GM12878 (cell line): ENCODE results near the gene GNAL. TPM values are rescaled to one million over a fixed set of nuclear protein-coding genes. Genes with fewer than 3 reads are reported as not detected.

Experiments used
- ATAC-seq: fragments of 200-7000 bp; cut with Tn5 transposase; 3 replicates; pipeline ENCODE4 v1.9.1; 2020; ENCODE audit warnings: mild to moderate bottlenecking, moderate library complexity
- BruUV-seq: library from RNA; stranded (reverse); fragments of 400-500 nt; replicated peaks from 2 replicates; lab custom pipeline; 2021; lab: Mats Ljungman, UMichigan
- CTCF ChIA-PET: fragments of 300-600 bp; sonication (Branson Sonifier 250); formaldehyde crosslinking; extraction: SDS; loops from one replicate; lab custom pipeline; 2021; ENCODE audit warnings: inconsistent platforms; lab: Yijun Ruan, JAX
- POLR2A ChIA-PET: fragments of 350-600 bp; formaldehyde crosslinking; extraction: SDS; loops from one replicate; lab custom pipeline; 2021; ENCODE audit warnings: inconsistent platforms; lab: Charles Lee
- RAD21 ChIA-PET: fragments of 300-600 bp; sonication (Branson Sonifier 250); formaldehyde crosslinking; loops from one replicate; lab custom pipeline; 2023; ENCODE audit warnings: antibody characterized with exemption; ENCODE audit not compliant: unreplicated experiment; lab: Charles Lee
- SMC1A ChIA-PET: fragments of 300-600 bp; sonication (Branson Sonifier 250); formaldehyde crosslinking; loops from one replicate; lab custom pipeline; 2023; ENCODE audit not compliant: unreplicated experiment, uncharacterized antibody; lab: Charles Lee
- DNase-seq: peaks from one replicate; pipeline ENCODE4 v3.0.0-alpha.2; 2011; ENCODE audit warnings: low read depth, low spot score
- FAIRE-seq: peaks from 3 replicates; lab custom pipeline; 2011; peaks lifted over from hg19 to GRCh38; lab: Jason Lieb, UNC
- H2AFZ ChIP-seq: 2 replicates; pipeline ENCODE4 v1.6.0; 2011; ENCODE audit warnings: low read depth, low read length, control low read depth; ENCODE audit not compliant: control insufficient read depth
- H3K27ac ChIP-seq: 2 replicates; pipeline ENCODE4 v1.5.1; 2011; ENCODE audit warnings: control low read depth; ENCODE audit not compliant: control insufficient read depth, insufficient read depth
- H3K27me3 ChIP-seq, 2 experiments: replicated peaks in 1 of 2; 2 replicates each; pipeline versions ENCODE4 v1.6.0 to v1.6.1; 2011; ENCODE audit warnings: low read length in 1 of 2; ENCODE audit not compliant: control insufficient read depth in 2 of 2, insufficient read depth in 2 of 2
- H3K36me3 ChIP-seq, 2 experiments: 2 replicates each; pipeline ENCODE4 v1.5.1; 2011; ENCODE audit warnings: low read length in 1 of 2; ENCODE audit not compliant: control insufficient read depth in 2 of 2, insufficient read depth in 2 of 2
- H3K4me1 ChIP-seq: 2 replicates; pipeline ENCODE4 v1.6.1; 2011; ENCODE audit warnings: mild to moderate bottlenecking, low read length, moderate library complexity, mixed read lengths; ENCODE audit not compliant: control insufficient read depth, insufficient read depth
- H3K4me2 ChIP-seq: 2 replicates; pipeline ENCODE4 v1.6.0; 2011; ENCODE audit warnings: control low read depth; ENCODE audit not compliant: control insufficient read depth, insufficient read depth
- H3K4me3 ChIP-seq: fragments of 200-600 bp; sonication (generic); 2 replicates; pipeline ENCODE4 v1.5.1; 2016
- H3K79me2 ChIP-seq: 2 replicates; pipeline ENCODE4 v1.6.0; 2011; ENCODE audit warnings: low read length; ENCODE audit not compliant: control insufficient read depth, insufficient read depth
- H3K9ac ChIP-seq: 2 replicates; pipeline ENCODE4 v1.8.0; 2011; ENCODE audit warnings: low read length, control low read depth, mixed read lengths; ENCODE audit not compliant: control insufficient read depth, insufficient read depth
- H3K9me3 ChIP-seq: replicated peaks from 3 replicates; pipeline ENCODE4 v1.5.1; 2011; ENCODE audit warnings: mild to moderate bottlenecking, low read length; ENCODE audit not compliant: control insufficient read depth, insufficient read depth
- H4K20me1 ChIP-seq: 2 replicates; pipeline ENCODE4 v1.6.0; 2011; ENCODE audit not compliant: control insufficient read depth, insufficient read depth
- FOS ChIP-seq: IDR thresholded peaks from 3 replicates; pipeline ENCODE4 v1.6.1; 2011; ENCODE audit warnings: borderline replicate concordance; ENCODE audit not compliant: insufficient read length; ENCODE audit errors: extremely low read depth
- IRF4 ChIP-seq: IDR thresholded peaks from 2 replicates; pipeline ENCODE4 v1.6.1; 2011; ENCODE audit warnings: low read depth, low read length
- KAT2A ChIP-seq: conservative IDR thresholded peaks from 2 replicates; pipeline ENCODE4 v1.6.1; 2011; ENCODE audit warnings: low read depth, low read length; ENCODE audit not compliant: control insufficient read depth
- MEF2A ChIP-seq: IDR thresholded peaks from 2 replicates; pipeline ENCODE4 v1.6.1; 2011; ENCODE audit warnings: low read depth, mild to moderate bottlenecking, low read length, moderate library complexity; ENCODE audit not compliant: insufficient read depth
- MXI1 ChIP-seq: fragments of 150-350 bp; IDR thresholded peaks from 2 replicates; pipeline ENCODE4 v1.6.1; 2011; ENCODE audit warnings: low read depth, mild to moderate bottlenecking, inconsistent platforms, low read length, improper control_type of control experiment
- PBX3 ChIP-seq: IDR thresholded peaks from 2 replicates; pipeline ENCODE4 v1.6.1; 2011; ENCODE audit warnings: mild to moderate bottlenecking, low read depth, low read length, moderate library complexity; ENCODE audit not compliant: insufficient replicate concordance
- RBBP5 ChIP-seq: fragments of 200-600 bp; sonication (generic); conservative IDR thresholded peaks from 2 replicates; pipeline ENCODE4 v1.6.1; 2016
- SREBF1 ChIP-seq: IDR thresholded peaks from 2 replicates; pipeline ENCODE4 v1.6.1; 2012; ENCODE audit warnings: mild to moderate bottlenecking, low read length
- STAT1 ChIP-seq: fragments of 450-650 bp; conservative IDR thresholded peaks from 2 replicates; pipeline ENCODE4 v1.6.1; 2014; ENCODE audit warnings: antibody characterized with exemption, mild to moderate bottlenecking
- TBL1XR1 ChIP-seq: IDR thresholded peaks from 2 replicates; pipeline ENCODE4 v1.6.1; 2012; ENCODE audit warnings: low read depth, low read length, improper control_type of control experiment
- USF2 ChIP-seq: IDR thresholded peaks from 2 replicates; pipeline ENCODE4 v1.6.1; 2011; ENCODE audit warnings: low read depth, low read length, improper control_type of control experiment, borderline replicate concordance
- ZBTB11 ChIP-seq: fragments of 450-650 bp; formaldehyde crosslinking; IDR thresholded peaks from 2 replicates; pipeline ENCODE4 v1.5.0; 2022; ENCODE audit warnings: mild to moderate bottlenecking, missing genetic modification characterization
- WGBS: methylation state at CpG from one replicate; pipeline ENCODE4 v1.1.6; 2016; ENCODE audit warnings: low lambda C conversion rate; ENCODE audit not compliant: insufficient replicate concordance, insufficient coverage; ENCODE audit errors: missing lambda C conversion rate; 5-methylcytosine and 5-hydroxymethylcytosine counted together
- in situ Hi-C: fragments of 300-500 bp; cut with MboI; formaldehyde crosslinking; loops from 9 replicates; pipeline ENCODE4 v1.14.3; 2018; ENCODE audit warnings: mixed read lengths
- intact Hi-C: fragments of 100-400 bp; cut with micrococcal nuclease; formaldehyde crosslinking; loops from one replicate; pipeline ENCODE4 v1.14.2; 2022; ENCODE audit not compliant: unreplicated experiment
- polyA plus RNA-seq, 11 experiments: library from polyadenylated mRNA; depleted of rRNA in 4 of 11; unstranded in 6 of 11; stranded (reverse) in 5 of 11; fragments of >200 nt; fragmentation: Nextera tagmentation in 4 of 11; fragmentation: Illumina TruSeq in 1 of 11; extraction: Ambion mirVana in 4 of 11; extraction: Trizol in 1 of 11; gene quantifications; 1 replicate in 1 of 11; 2 replicates in 10 of 11; pipeline versions ENCODE4 v1.2.1 to v1.2.3, GENCODE V29; 2011 to 2016; ENCODE audit warnings: inconsistent platforms in 2 of 11, missing spikeins in 2 of 11, low read depth in 1 of 11
- total RNA-seq, 4 experiments: library from RNA; depleted of rRNA in 3 of 4; stranded (reverse); fragments of >200 nt in 3 of 4; fragmentation: Illumina TruSeq in 1 of 4; extraction: Trizol in 1 of 4; gene quantifications; 2 replicates each; pipeline versions ENCODE4 v1.2.1 to v1.2.3, GENCODE V29; 2013 to 2021

The GNAL gene
- total and polyA plus RNA-seq, 10 of the 15 experiments (the other 5 are each of a cell fraction or from before 2014, with no cell fraction given): 0.02 to 0.39 (median 0.05) TPM; not detected in 5

- ChIA-PET RAD21 (no interaction called here), POLR2A (no interaction called here), SMC1A (no interaction called here), CTCF (interaction anchor here (0.6 kb wide), 1 partner anchor 232 kb away, joined by 3 read pairs; no protein-coding TSS in a partner anchor)
- Histone ChIP-seq H3K27ac (no peak overlapping the region), H3K9ac (no peak overlapping the region), H2AFZ (no peak overlapping the region), H3K4me1 (no peaks in the 10 kb centered on the region), H3K79me2 (no peaks in the 10 kb centered on the region), H3K36me3 (no peaks in the 10 kb centered on the region), H4K20me1 (no peaks in the 10 kb centered on the region; the same call in 1 of the 2 replicates), H3K4me2 (no peak overlapping the region), H3K9me3 (no peaks in the 10 kb centered on the region), H3K4me3 (no peak overlapping the region), H3K27me3 (peaks cover 3 to 13% of the 10 kb centered on the region in 2 experiments)
- no peak for FAIRE-seq
- DNase-seq: no peak
- no TSS peak for BruUV-seq
- ATAC-seq: no peak
- 13% methylated on average over 4 of the region's 4 CpGs for WGBS
- no peak for TF ChIP-seq MEF2A
- TF ChIP-seq TBL1XR1: no peak
- no peak for TF ChIP-seq SREBF1
- no peak for TF ChIP-seq FOS
- no peak for TF ChIP-seq USF2
- TF ChIP-seq ZBTB11 (CRISPR knock-in tag): no peak
- no peak for TF ChIP-seq IRF4
- no peak for TF ChIP-seq KAT2A
- no peak for TF ChIP-seq STAT1
- no peak for TF ChIP-seq PBX3
- TF ChIP-seq MXI1: no peak
- TF ChIP-seq RBBP5: no peak
- intact Hi-C loops (no loop called here), in situ Hi-C loops (no loop called here)
Observed at GRCh38 chr18:11664286-11664685, 24.8 kb upstream of the GNAL start.
